ENCODE results near the gene ASB11. TPM values are rescaled to one million over a fixed set of nuclear protein-coding genes. Genes with fewer than 3 reads are reported as not detected.

ASB11 gene
- polyA plus RNA-seq, 3 donors = not detected

GRCh38 chrX:15269120-15269519, 46.3 kb downstream of the ASB11 start:
- Histone ChIP-seq H3K4me2 (replicated peaks; ENCODE audit: extremely low read depth, low read length, poor library complexity, severe bottlenecking) (no peak overlapping the region), H4K20me1 (ENCODE audit: insufficient read depth, low read length) (no peaks in the 10 kb centered on the region), H3K9ac (ENCODE audit: insufficient read depth, low read length, poor library complexity, severe bottlenecking) (no peak overlapping the region), H3K4me3 (replicated peaks in 1 of 3; ENCODE audit: low read depth in 2 of 3, low read length in 3 of 3) (no peak overlapping the region), H3K27me3 (ENCODE audit: control insufficient read depth in 2 of 2, insufficient read depth in 2 of 2, low read length in 2 of 2) (no peaks in the 10 kb centered on the region), H3K79me2 (ENCODE audit: insufficient read depth, low read length) (no peaks in the 10 kb centered on the region), H3K4me1 (ENCODE audit: control insufficient read depth in 1 of 2, insufficient read depth in 2 of 2, low read length in 2 of 2) (peaks cover 0 to 4% of the 10 kb centered on the region in 2 donors), H2AFZ (ENCODE audit: insufficient read depth, low read depth, low read length, poor library complexity, severe bottlenecking) (no peak overlapping the region), H3K9me3 (replicated peaks in 1 of 2; ENCODE audit: control insufficient read depth in 1 of 2, insufficient read depth in 1 of 2, low read length in 2 of 2) (peaks cover 0 to 11% of the 10 kb centered on the region in 2 donors), H3K36me3 (replicated peaks in 1 of 2; ENCODE audit: control insufficient read depth in 1 of 2, insufficient read depth in 2 of 2, low read length in 2 of 2) (no peaks in the 10 kb centered on the region), H3K27ac (ENCODE audit: low read depth in 1 of 2, low read length in 2 of 2) (no peak overlapping the region)
- peaks cover 0 to 11% (median 0%) of the 10 kb centered on the region in 3 donors for H3K27me3 Mint-ChIP-seq (ENCODE audit: low read depth in 3 of 3)
- no peak for TF ChIP-seq CTCF (IDR thresholded peaks at IDR 0.05)
- no peaks in the 10 kb centered on the region for H3K36me3 Mint-ChIP-seq
- no CpG with 5 or more reads among the region's 1 CpG for WGBS (ENCODE audit: insufficient coverage)
- H3K4me3 Mint-ChIP-seq = no peak overlapping the region
- H3K27ac Mint-ChIP-seq = no peak overlapping the region
- peaks cover 11% of the 10 kb centered on the region for H3K4me1 Mint-ChIP-seq
- intact Hi-C loops (cut with micrococcal nuclease) = no loop called here
- no peak for DNase-seq
- H3K9me3 Mint-ChIP-seq = peaks cover 0 to 12% (median 4%) of the 10 kb centered on the region in 7 donors

- intact Hi-C loops (cut with micrococcal nuclease) = no loop called here
- Mint-ChIP-seq H3K36me3 (peaks cover 0 to 2% of the 10 kb centered on the region in 2 donors), H3K27me3 (ENCODE audit: low read depth in 3 of 3) (peaks cover 0 to 3% (median 0%) of the 10 kb centered on the region in 3 donors), H3K4me3 (no peak overlapping the region), H3K9me3 (peaks cover 0 to 9% (median 0%) of the 10 kb centered on the region in 7 donors), H3K4me1 (no peaks in the 10 kb centered on the region), H3K27ac (no peak overlapping the region)
- H3K9me3 ChIP-seq (replicated peaks in 1 of 2; ENCODE audit: control insufficient read depth in 1 of 2, insufficient read depth in 1 of 2, low read length in 2 of 2) = no peaks in the 10 kb centered on the region
- TF ChIP-seq CTCF (IDR thresholded peaks at IDR 0.05) = no peak
- H2AFZ ChIP-seq (ENCODE audit: insufficient read depth, low read depth, low read length, poor library complexity, severe bottlenecking) = no peak overlapping the region
- no peaks in the 10 kb centered on the region for H3K36me3 ChIP-seq (replicated peaks in 1 of 2; ENCODE audit: control insufficient read depth in 1 of 2, insufficient read depth in 2 of 2, low read length in 2 of 2)
- H3K4me2 ChIP-seq (replicated peaks; ENCODE audit: extremely low read depth, low read length, poor library complexity, severe bottlenecking) = no peak overlapping the region
- no peak overlapping the region for H3K4me3 ChIP-seq (replicated peaks in 1 of 3; ENCODE audit: low read depth in 2 of 3, low read length in 3 of 3)
- H3K79me2 ChIP-seq (ENCODE audit: insufficient read depth, low read length) = no peaks in the 10 kb centered on the region
- peaks cover 0 to 2% of the 10 kb centered on the region in 2 donors for H3K27me3 ChIP-seq (ENCODE audit: control insufficient read depth in 2 of 2, insufficient read depth in 2 of 2, low read length in 2 of 2)
- no peak overlapping the region for H3K27ac ChIP-seq (ENCODE audit: low read depth in 1 of 2, low read length in 2 of 2)
- DNase-seq = no peak
- H3K4me1 ChIP-seq (ENCODE audit: control insufficient read depth in 1 of 2, insufficient read depth in 2 of 2, low read length in 2 of 2) = no peaks in the 10 kb centered on the region
- no peaks in the 10 kb centered on the region for H4K20me1 ChIP-seq (ENCODE audit: insufficient read depth, low read length)
- no peak overlapping the region for H3K9ac ChIP-seq (ENCODE audit: insufficient read depth, low read length, poor library complexity, severe bottlenecking)
Measured at GRCh38 chrX:15254852-15255251, 60.6 kb downstream of the ASB11 start.
